Measurements from ENCODE around the gene EIF1B. TPM values are rescaled to one million over a fixed set of nuclear protein-coding genes. Genes with fewer than 3 reads are reported as not detected.
A peak's percentile ranks its signal among the peaks of the same experiment; 100 is the strongest.

The EIF1B gene
- total and polyA plus RNA-seq, 10 of the 15 experiments (the other 5 are each of a cell fraction or from before 2014, with no cell fraction given) = 15.4 to 75.6 (median 43.2) TPM

DNA sequence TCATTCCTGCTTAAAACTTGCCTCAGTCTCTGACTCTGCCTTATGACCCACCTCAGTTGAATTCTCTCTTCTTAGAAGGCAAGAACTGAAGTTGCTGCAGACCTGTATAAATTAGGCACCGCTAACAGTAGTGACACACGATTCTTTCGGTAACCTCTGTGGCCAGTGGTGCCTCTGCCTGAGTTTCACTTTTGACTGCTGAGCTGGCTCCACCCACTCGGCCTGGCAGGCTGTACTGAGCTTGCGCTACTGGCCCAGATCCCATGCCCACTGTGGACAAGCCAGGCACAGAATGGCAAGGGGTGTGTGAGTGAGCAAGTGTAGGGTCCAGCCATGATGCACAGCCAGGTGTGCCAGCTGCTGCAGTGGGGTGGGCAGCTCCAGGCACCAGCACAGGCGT is 19.1 kb upstream of the EIF1B start:
- WGBS (ENCODE audit: insufficient coverage, insufficient replicate concordance, low lambda C conversion rate, missing lambda C conversion rate) = 88% methylated on average over 6 of the region's 6 CpGs
- Histone ChIP-seq H3K27ac (ENCODE audit: control insufficient read depth, insufficient read depth) (no peak overlapping the region), H3K36me3 (ENCODE audit: control insufficient read depth in 2 of 2, insufficient read depth in 2 of 2, low read length in 1 of 2) (no peaks in the 10 kb centered on the region), H3K4me2 (ENCODE audit: control insufficient read depth, insufficient read depth) (no peak overlapping the region), H3K9ac (ENCODE audit: control insufficient read depth, insufficient read depth, low read length) (no peak overlapping the region), H4K20me1 (ENCODE audit: control insufficient read depth, insufficient read depth) (no peaks in the 10 kb centered on the region), H2AFZ (ENCODE audit: control insufficient read depth, low read depth, low read length) (no peak overlapping the region), H3K79me2 (ENCODE audit: control insufficient read depth, insufficient read depth, low read length) (no peaks in the 10 kb centered on the region), H3K4me1 (ENCODE audit: control insufficient read depth, insufficient read depth, low read length) (no peaks in the 10 kb centered on the region), H3K4me3 (no peak overlapping the region), H3K9me3 (replicated peaks; ENCODE audit: control insufficient read depth, insufficient read depth, low read length) (no peaks in the 10 kb centered on the region; the same call in 2 of the 3 replicates), H3K27me3 (replicated peaks in 1 of 2; ENCODE audit: control insufficient read depth in 2 of 2, insufficient read depth in 2 of 2, low read length in 1 of 2) (no peaks in the 10 kb centered on the region)
- ChIA-PET RAD21 (ENCODE audit: unreplicated experiment) (no interaction called here), POLR2A (no interaction called here), CTCF (interaction anchor here (1.5 kb wide), 1 partner anchor 18 kb away, joined by 5 read pairs; no protein-coding TSS in a partner anchor), SMC1A (ENCODE audit: uncharacterized antibody, unreplicated experiment) (no interaction called here)
- in situ Hi-C loops (cut with MboI) = no loop called here
- intact Hi-C loops (cut with micrococcal nuclease; ENCODE audit: unreplicated experiment) = no loop called here
- no peak for FAIRE-seq
- BruUV-seq (replicated peaks) = no TSS peak
- ATAC-seq = 0 out of 3 replicates have a peak, but pooled peaks have one; percentile 36
- no peak for DNase-seq (ENCODE audit: low read depth, low spot score)
- TF ChIP-seq CBFB (IDR thresholded peaks at IDR 0.05; ENCODE audit: low read depth) = no peak
- no peak for TF ChIP-seq GATAD2B (conservative IDR thresholded peaks at IDR 0.05; ENCODE audit: low read depth)
- TF ChIP-seq, protein P1, sequence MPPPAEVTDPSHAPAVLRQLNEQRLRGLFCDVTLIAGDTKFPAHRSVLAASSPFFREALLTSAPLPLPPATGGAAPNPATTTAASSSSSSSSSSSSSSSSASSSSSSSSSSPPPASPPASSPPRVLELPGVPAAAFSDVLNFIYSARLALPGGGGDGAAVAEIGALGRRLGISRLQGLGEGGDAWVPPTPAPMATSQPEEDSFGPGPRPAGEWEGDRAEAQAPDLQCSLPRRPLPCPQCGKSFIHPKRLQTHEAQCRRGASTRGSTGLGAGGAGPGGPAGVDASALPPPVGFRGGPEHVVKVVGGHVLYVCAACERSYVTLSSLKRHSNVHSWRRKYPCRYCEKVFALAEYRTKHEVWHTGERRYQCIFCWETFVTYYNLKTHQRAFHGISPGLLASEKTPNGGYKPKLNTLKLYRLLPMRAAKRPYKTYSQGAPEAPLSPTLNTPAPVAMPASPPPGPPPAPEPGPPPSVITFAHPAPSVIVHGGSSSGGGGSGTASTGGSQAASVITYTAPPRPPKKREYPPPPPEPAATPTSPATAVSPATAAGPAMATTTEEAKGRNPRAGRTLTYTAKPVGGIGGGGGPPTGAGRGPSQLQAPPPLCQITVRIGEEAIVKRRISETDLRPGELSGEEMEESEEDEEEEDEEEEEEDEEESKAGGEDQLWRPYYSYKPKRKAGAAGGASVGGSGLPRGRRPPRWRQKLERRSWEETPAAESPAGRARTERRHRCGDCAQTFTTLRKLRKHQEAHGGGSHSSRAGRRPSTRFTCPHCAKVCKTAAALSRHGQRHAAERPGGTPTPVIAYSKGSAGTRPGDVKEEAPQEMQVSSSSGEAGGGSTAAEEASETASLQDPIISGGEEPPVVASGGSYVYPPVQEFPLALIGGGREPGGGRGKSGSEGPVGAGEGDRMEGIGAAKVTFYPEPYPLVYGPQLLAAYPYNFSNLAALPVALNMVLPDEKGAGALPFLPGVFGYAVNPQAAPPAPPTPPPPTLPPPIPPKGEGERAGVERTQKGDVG (CRISPR knock-in tag; IDR thresholded peaks at IDR 0.05) = no peak

DNA sequence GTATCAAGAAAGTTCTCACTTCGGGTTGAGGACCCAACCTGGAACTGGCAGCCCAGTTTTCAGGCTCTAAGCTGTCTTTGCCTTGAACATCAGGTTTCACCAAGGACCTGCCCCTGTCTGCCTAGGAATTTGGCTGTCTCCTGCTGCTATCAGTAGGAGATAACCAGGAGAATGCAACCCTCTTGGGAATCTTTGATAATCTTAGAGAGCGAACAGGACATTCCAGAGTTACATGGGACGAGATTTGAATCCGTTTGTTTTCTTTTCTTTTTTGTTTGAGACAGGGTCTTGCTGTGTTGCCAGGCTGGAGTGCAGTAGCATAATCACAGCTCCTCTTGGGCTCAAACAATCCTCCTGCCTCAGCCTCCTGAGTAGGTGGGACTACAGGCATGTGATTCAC is 18.0 kb upstream of the EIF1B start:
- RAD21 ChIA-PET (ENCODE audit: unreplicated experiment) = no interaction called here

More for the DNA sequence above, 18.0 kb upstream of the EIF1B start:
- no peaks in the 10 kb centered on the region; the same call in 2 of the 3 replicates for H3K9me3 ChIP-seq (replicated peaks; ENCODE audit: control insufficient read depth, insufficient read depth, low read length)
- FAIRE-seq (no peak), ATAC-seq (no peak), DNase-seq (ENCODE audit: low read depth, low spot score) (no peak)
- H3K4me3 ChIP-seq = no peak overlapping the region
- ChIA-PET SMC1A (ENCODE audit: uncharacterized antibody, unreplicated experiment) (no interaction called here), POLR2A (no interaction called here), CTCF (interaction anchor here (1.5 kb wide), 1 partner anchor 17 kb away, joined by 5 read pairs; no protein-coding TSS in a partner anchor)
- H3K4me2 ChIP-seq (ENCODE audit: control insufficient read depth, insufficient read depth) = no peak overlapping the region
- WGBS (ENCODE audit: insufficient coverage, insufficient replicate concordance, low lambda C conversion rate, missing lambda C conversion rate) = 75% methylated on average over 4 of the region's 4 CpGs
- H4K20me1 ChIP-seq (ENCODE audit: control insufficient read depth, insufficient read depth) = no peaks in the 10 kb centered on the region
- no peak overlapping the region for H3K27ac ChIP-seq (ENCODE audit: control insufficient read depth, insufficient read depth)
- intact Hi-C loops (cut with micrococcal nuclease; ENCODE audit: unreplicated experiment) = no loop called here
- no peak overlapping the region for H2AFZ ChIP-seq (ENCODE audit: control insufficient read depth, low read depth, low read length)
- in situ Hi-C loops (cut with MboI) = no loop called here
- H3K27me3 ChIP-seq (replicated peaks in 1 of 2; ENCODE audit: control insufficient read depth in 2 of 2, insufficient read depth in 2 of 2, low read length in 1 of 2) = no peaks in the 10 kb centered on the region
- TF ChIP-seq, protein P2, sequence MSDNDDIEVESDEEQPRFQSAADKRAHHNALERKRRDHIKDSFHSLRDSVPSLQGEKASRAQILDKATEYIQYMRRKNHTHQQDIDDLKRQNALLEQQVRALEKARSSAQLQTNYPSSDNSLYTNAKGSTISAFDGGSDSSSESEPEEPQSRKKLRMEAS (IDR thresholded peaks at IDR 0.05; ENCODE audit: low read depth, low read length) = no peak
- no peak overlapping the region for H3K9ac ChIP-seq (ENCODE audit: control insufficient read depth, insufficient read depth, low read length)
- no peaks in the 10 kb centered on the region for H3K4me1 ChIP-seq (ENCODE audit: control insufficient read depth, insufficient read depth, low read length)
- H3K79me2 ChIP-seq (ENCODE audit: control insufficient read depth, insufficient read depth, low read length) = no peaks in the 10 kb centered on the region
- BruUV-seq (replicated peaks) = no TSS peak
- H3K36me3 ChIP-seq (ENCODE audit: control insufficient read depth in 2 of 2, insufficient read depth in 2 of 2, low read length in 1 of 2) = no peaks in the 10 kb centered on the region

Data from GM12878 (cell line).